Panc1 (cell line): ENCODE results near the gene SORBS1. TPM values are rescaled to one million over a fixed set of nuclear protein-coding genes. Genes with fewer than 3 reads are reported as not detected.

Experiments
- ATAC-seq: fragments of 200-7000 bp; cut with Tn5 transposase; 2 replicates; pipeline ENCODE4 v1.9.1; 2020; ENCODE audit warnings: mild to moderate bottlenecking, moderate library complexity
- BruUV-seq: library from RNA; stranded (reverse); fragments of 400-500 nt; replicated peaks from 2 replicates; lab custom pipeline; 2021; lab: Mats Ljungman, UMichigan
- CTCF ChIA-PET: fragments of 300-600 bp; sonication (Branson Sonifier 250); formaldehyde crosslinking; loops from one replicate; lab custom pipeline; 2022; ENCODE audit warnings: antibody characterized with exemption; lab: Charles Lee
- POLR2A ChIA-PET: fragments of 300-600 bp; sonication (Branson Sonifier 250); formaldehyde crosslinking; loops from one replicate; lab custom pipeline; 2022; ENCODE audit warnings: antibody characterized with exemption; lab: Charles Lee
- DNase-seq: peaks from one replicate; pipeline ENCODE4 v3.0.0-alpha.2; 2010; ENCODE audit warnings: low read depth, low spot score
- H3K27ac ChIP-seq: 2 replicates; pipeline ENCODE4 v1.5.1; 2011; ENCODE audit warnings: mild to moderate bottlenecking, low read length, inconsistent platforms
- H3K27me3 ChIP-seq: fragments of 200-500 bp; sonication (Bioruptor generic); 2 replicates; pipeline ENCODE4 v1.6.0; 2014; ENCODE audit warnings: low read length, inconsistent platforms; ENCODE audit not compliant: control insufficient read depth, insufficient read depth
- H3K36me3 ChIP-seq: fragments of 200-500 bp; sonication (Bioruptor generic); 2 replicates; pipeline ENCODE4 v1.5.1; 2014; ENCODE audit warnings: inconsistent platforms, mild to moderate bottlenecking, low read length, moderate library complexity; ENCODE audit not compliant: control insufficient read depth, insufficient read depth
- H3K4me1 ChIP-seq: 2 replicates; pipeline ENCODE4 v1.5.1; 2011; ENCODE audit warnings: inconsistent platforms, mild to moderate bottlenecking, low read length, moderate library complexity; ENCODE audit not compliant: control insufficient read depth, insufficient read depth
- H3K4me3 ChIP-seq, 2 experiments: 2 replicates each; pipeline ENCODE4 v1.5.1; 2011 to 2012; ENCODE audit warnings: low read depth in 2 of 2, low read length in 2 of 2, mild to moderate bottlenecking in 2 of 2, inconsistent platforms in 1 of 2, moderate library complexity in 1 of 2
- H3K9me3 ChIP-seq: fragments of 200-500 bp; sonication (Bioruptor generic); 2 replicates; pipeline ENCODE4 v1.5.1; 2014; ENCODE audit warnings: low read depth, mild to moderate bottlenecking, inconsistent platforms, low read length, moderate library complexity; ENCODE audit not compliant: control insufficient read depth, insufficient read depth
- POLR2AphosphoS5 ChIP-seq: IDR thresholded peaks from 2 replicates; pipeline ENCODE4 v1.6.1; 2012; ENCODE audit warnings: mild to moderate bottlenecking, low read depth, low read length, moderate library complexity
- SIN3A ChIP-seq: IDR thresholded peaks from 2 replicates; pipeline ENCODE4 v1.6.1; 2012; ENCODE audit warnings: low read depth, mild to moderate bottlenecking, low read length, moderate library complexity, borderline replicate concordance; ENCODE audit not compliant: insufficient read depth
- TCF7L2 ChIP-seq: IDR thresholded peaks from 2 replicates; pipeline ENCODE4 v1.6.1; 2011; ENCODE audit warnings: mild to moderate bottlenecking, low read depth, low read length, inconsistent platforms
- in situ Hi-C: cut with HindIII; loops from 2 replicates; pipeline ENCODE4 v1.10.0; 2016; ENCODE audit warnings: low sequenced_read_pairs, low pct_unique_long_range_greater_than_20kb
- intact Hi-C: fragments of 100-400 bp; cut with micrococcal nuclease; formaldehyde crosslinking; loops from one replicate; pipeline ENCODE4 v1.10.0; 2022; ENCODE audit not compliant: unreplicated experiment
- total RNA-seq: library from RNA; stranded (reverse); gene quantifications from one replicate; pipeline ENCODE4 v1.2.1, GENCODE V29; 2021; ENCODE audit not compliant: unreplicated experiment
- TF ChIP-seq, protein P1 (sequence below), 2 experiments: IDR thresholded peaks; 2 replicates each; pipeline ENCODE4 v1.6.1; 2011 to 2012; ENCODE audit warnings: low read depth in 2 of 2, control low read depth in 1 of 2, low read length in 1 of 2, mild to moderate bottlenecking in 1 of 2, moderate library complexity in 1 of 2; ENCODE audit not compliant: insufficient read depth in 1 of 2
- TF ChIP-seq, protein P2 (sequence below): fragments of 450-650 bp; IDR thresholded peaks from 2 replicates; pipeline ENCODE4 v1.5.1; 2017; ENCODE audit warnings: mild to moderate bottlenecking

SORBS1 gene
- total RNA-seq, 1 experiment from 2014 or later: 29.4 TPM

DNA sequence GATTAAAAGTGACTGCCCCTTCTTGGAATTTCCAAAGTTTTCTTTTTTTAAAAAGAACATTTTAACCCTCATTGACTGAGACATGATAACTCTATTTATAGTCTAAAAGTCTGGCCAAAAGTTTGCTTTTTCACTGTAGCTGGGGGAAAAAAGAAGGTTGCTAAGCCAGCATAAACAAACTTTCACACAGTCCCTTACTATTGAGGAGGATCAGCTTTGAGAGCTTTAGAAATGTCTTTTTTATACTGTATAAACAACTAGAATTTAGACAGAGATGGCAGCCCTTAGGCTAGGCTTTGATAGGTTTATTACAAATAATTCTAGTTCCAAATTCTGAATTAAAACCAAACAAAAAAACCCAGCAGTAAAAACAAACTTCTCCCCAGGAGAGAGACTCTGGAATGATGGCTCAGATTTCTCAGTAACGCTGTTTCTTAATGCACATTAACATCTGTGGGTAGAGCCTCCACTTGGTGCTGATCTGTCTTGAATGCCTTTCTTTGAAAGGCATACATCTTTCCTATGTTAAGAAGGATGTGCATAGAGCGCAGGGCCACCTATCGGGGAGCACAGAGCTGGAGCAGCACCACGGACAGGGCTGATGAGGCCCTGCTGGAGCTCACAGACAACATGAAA is 169.5 kb downstream of the SORBS1 start:
- no peaks in the 10 kb centered on the region for H3K27me3 ChIP-seq
- H3K4me3 ChIP-seq: no peak overlapping the region
- TF ChIP-seq, protein P1, sequence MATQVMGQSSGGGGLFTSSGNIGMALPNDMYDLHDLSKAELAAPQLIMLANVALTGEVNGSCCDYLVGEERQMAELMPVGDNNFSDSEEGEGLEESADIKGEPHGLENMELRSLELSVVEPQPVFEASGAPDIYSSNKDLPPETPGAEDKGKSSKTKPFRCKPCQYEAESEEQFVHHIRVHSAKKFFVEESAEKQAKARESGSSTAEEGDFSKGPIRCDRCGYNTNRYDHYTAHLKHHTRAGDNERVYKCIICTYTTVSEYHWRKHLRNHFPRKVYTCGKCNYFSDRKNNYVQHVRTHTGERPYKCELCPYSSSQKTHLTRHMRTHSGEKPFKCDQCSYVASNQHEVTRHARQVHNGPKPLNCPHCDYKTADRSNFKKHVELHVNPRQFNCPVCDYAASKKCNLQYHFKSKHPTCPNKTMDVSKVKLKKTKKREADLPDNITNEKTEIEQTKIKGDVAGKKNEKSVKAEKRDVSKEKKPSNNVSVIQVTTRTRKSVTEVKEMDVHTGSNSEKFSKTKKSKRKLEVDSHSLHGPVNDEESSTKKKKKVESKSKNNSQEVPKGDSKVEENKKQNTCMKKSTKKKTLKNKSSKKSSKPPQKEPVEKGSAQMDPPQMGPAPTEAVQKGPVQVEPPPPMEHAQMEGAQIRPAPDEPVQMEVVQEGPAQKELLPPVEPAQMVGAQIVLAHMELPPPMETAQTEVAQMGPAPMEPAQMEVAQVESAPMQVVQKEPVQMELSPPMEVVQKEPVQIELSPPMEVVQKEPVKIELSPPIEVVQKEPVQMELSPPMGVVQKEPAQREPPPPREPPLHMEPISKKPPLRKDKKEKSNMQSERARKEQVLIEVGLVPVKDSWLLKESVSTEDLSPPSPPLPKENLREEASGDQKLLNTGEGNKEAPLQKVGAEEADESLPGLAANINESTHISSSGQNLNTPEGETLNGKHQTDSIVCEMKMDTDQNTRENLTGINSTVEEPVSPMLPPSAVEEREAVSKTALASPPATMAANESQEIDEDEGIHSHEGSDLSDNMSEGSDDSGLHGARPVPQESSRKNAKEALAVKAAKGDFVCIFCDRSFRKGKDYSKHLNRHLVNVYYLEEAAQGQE (IDR thresholded peaks at IDR 0.05; ENCODE audit: insufficient read depth in 1 of 2, low read depth in 2 of 2, low read length in 1 of 2): peak; percentile 84 to 93
- TF ChIP-seq TCF7L2: no peak
- no TSS peak for BruUV-seq
- intact Hi-C loops: no loop called here
- no peak for ATAC-seq
- no peak for DNase-seq
- H3K27ac ChIP-seq: no peak overlapping the region
- in situ Hi-C loops: no loop called here
- H3K4me1 ChIP-seq: peaks cover 12% of the 10 kb centered on the region
- no peaks in the 10 kb centered on the region for H3K9me3 ChIP-seq
- CTCF ChIA-PET: no interaction called here
- POLR2A ChIA-PET: interaction anchor here (0.6 kb wide), 1 partner anchor 121 kb away, joined by 3 read pairs; no protein-coding TSS in a partner anchor
- H3K36me3 ChIP-seq: no peaks in the 10 kb centered on the region

GRCh38 chr10:95391164-95391563 is 170.0 kb downstream of the SORBS1 start:
- no peak for DNase-seq
- Histone ChIP-seq H3K4me1 (peaks cover 12% of the 10 kb centered on the region), H3K27ac (no peak overlapping the region), H3K9me3 (no peaks in the 10 kb centered on the region), H3K36me3 (no peaks in the 10 kb centered on the region), H3K4me3 (no peak overlapping the region), H3K27me3 (no peaks in the 10 kb centered on the region)
- ChIA-PET CTCF (no interaction called here), POLR2A (no interaction called here)
- ATAC-seq: no peak
- no TSS peak for BruUV-seq
- in situ Hi-C loops (no loop called here), intact Hi-C loops (no loop called here)
- TF ChIP-seq SIN3A: no peak
- TF ChIP-seq, protein P1 (IDR thresholded peaks at IDR 0.05; ENCODE audit: insufficient read depth in 1 of 2, low read depth in 2 of 2, low read length in 1 of 2): no peak
- no peak for TF ChIP-seq TCF7L2
- TF ChIP-seq, protein P2, sequence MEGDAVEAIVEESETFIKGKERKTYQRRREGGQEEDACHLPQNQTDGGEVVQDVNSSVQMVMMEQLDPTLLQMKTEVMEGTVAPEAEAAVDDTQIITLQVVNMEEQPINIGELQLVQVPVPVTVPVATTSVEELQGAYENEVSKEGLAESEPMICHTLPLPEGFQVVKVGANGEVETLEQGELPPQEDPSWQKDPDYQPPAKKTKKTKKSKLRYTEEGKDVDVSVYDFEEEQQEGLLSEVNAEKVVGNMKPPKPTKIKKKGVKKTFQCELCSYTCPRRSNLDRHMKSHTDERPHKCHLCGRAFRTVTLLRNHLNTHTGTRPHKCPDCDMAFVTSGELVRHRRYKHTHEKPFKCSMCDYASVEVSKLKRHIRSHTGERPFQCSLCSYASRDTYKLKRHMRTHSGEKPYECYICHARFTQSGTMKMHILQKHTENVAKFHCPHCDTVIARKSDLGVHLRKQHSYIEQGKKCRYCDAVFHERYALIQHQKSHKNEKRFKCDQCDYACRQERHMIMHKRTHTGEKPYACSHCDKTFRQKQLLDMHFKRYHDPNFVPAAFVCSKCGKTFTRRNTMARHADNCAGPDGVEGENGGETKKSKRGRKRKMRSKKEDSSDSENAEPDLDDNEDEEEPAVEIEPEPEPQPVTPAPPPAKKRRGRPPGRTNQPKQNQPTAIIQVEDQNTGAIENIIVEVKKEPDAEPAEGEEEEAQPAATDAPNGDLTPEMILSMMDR: no peak
- no peak for TF ChIP-seq POLR2AphosphoS5
